ENCODE data around the gene SENP5.
A peak's percentile ranks its signal among the peaks of the same experiment; 100 is the strongest.
"Not testable (repeated sequence)": the region's sequence is repeated elsewhere in the genome, so short reads cannot be mapped to it uniquely, and the experiment has no call there.

Gene SENP5

DNA sequence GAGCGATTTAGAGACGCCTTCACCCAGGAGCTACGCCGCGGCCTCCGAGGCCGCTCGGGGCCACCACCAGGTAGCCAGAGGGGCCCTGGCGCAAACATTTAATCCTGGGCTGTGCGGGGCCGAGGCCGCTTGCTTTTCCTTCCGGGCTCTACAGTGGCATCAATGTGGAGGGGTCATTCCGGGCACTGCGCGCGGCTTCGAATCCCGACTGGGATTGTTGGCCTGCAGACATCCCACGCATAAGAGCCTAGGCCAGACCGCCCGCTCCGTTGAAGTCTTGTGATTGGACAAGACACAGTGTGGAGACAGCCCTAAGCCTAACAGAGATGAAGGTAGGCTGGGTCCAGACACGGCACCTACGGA lies 75.2 kb downstream of the SENP5 start:
- peak; percentile 53 for DNase-seq

DNA sequence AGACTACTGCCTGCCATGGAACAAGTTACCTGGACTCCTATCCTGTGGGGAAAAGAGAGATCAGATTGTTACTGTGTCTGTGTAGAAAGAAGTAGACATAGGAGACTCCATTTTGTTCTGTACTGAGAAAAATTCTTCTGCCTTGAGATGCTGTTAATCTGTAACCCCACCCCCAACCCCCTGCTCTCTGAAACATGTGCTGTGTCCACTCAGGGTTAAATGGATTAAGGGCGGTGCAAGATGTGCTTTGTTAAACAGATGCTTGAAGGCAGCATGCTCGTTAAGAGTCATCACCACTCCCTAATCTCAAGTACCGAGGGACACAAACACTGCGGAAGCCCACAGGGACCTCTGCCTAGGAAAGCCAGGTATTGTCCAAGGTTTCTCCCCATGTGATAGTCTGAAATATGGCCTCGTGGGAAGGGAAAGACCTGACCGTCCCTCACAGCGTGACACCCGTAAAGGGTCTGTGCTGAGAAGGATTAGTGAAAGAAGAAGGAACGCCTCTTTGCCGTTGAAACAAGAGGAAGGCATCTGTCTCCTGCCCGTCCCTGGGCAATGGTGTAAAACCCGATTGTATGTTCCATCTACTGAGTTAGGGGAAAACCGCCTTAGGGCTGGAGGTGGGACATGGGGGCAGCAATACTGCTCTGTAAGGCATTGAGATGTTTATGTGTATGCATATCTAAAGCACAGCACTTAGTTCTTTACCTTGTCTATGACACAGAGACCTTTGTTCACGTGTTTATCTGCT lies 76.5 kb downstream of the SENP5 start:
- not testable (repeated sequence) for DNase-seq

DNA sequence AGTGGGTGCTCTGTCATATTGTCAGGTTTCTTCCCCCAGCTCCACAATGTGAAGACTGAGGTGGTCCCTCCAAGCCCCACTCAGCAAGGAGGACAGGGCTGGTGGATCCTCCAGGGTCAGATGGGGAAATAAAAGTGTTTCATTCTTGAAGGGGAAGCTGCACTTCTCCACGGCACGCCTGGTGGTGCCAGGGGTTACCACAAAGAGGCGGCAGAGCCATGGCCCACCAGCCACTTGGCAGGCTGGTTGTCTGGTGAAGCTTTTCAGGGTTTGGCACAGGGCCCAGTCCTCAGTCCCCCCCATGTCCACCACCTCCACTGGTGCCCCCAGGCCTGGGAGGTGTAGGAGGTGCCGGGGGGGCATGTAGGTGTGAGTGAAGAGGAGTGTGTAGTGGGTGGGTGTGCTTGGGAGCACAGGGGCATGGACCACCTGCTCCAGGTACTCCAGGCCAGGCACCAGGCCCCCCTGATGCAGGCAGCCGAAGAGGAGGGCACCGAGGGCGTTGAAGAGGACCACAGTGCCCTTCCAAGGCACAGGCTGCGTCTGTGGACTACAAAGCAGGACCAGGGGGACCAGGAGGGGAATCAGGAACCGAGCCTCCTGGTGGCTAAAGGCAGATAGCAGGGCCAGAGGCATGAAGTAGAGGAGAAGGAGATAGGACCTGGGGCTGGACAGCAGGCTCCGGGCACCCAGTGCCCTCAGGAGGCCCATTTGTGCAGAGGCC lies 79.6 kb downstream of the SENP5 start:
- DNase-seq = no peak

GRCh38 chr3:196947860-196948441 lies 80.2 kb downstream of the SENP5 start:
- no peak for DNase-seq

DNA sequence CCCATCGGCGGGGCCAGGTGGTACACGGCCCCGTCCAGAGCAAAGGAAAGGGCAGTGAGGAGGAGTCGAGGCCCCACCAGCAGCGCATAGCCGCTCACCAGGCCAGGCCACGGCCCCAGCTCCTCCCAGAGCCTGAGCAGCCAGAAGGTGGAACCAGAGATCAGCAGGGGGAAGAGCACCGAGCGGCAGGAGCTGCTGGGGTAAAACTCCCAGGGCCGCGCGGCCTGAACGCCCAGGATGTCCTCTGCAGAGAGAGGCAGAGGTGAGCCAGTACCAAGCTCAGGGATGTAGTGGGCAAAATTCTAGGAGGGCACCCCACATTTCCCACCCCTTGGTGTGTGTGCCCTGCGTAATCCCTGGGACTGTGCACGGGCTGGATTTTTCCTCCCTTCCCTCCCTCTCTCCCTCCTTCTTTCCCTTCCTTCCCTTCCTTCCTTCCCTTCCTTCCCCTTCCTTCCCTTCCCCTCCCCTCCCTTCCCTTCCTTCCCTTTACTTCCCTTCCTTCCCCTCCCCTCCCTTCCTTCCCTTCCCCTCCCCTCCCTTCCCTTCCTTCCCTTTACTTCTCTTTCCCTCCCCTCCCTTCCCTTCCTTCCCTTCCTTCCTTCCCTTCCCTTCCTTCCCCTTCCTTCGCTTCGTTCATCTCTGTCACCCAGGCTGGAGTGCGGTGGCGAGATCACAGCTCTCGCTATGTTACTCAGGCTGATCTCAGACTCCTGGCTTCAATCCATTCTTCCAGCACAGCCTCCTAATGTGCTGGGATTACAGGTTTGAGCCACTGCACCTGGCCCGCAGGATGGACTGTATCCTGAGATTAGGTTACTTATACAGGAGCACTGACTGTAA lies 80.9 kb downstream of the SENP5 start:
- DNase-seq = no peak

- DNase-seq = no peak
These were observed 81.5 kb downstream of the SENP5 start for GRCh38 chr3:196949285-196949619.

DNA sequence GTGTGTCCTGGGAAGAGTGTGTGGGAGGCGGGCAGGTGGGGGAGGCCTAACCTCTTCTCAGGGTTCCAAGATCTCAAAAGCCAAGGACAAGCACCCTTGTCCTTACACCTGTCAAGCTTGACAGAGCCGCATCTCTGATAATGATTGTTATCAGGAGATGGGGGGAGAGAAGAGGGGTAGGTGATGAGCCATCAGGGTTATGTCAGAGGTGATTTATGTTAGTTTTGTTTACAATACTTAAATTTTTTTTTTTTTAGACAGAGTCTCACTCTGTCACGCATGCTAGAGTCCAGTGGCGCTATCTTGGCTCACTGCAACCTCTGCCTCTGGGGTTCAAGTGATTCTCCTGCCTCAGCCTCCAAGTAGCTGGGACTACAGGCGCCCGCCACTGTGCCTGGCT lies 82.0 kb downstream of the SENP5 start:
- DNase-seq = no peak

DNA sequence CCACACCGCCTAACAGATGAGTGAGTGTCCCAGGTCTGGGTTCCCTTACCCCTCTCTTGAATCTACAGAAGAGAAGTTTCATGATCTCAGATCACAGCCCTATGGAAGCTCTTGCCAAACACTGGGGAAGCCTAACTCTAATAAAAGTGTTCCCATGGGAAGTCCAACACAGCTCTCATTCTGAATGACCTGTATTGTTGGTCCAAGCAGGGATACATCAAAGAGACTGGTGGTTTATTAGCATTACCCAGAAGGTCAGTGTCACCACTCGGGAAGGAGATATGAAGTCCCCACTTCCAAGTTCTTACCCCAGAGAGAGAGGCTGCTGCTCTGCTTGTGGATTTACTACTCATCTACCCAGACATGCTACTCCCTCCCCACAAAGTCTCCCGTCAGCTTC lies 83.7 kb downstream of the SENP5 start:
- DNase-seq = no peak

DNA sequence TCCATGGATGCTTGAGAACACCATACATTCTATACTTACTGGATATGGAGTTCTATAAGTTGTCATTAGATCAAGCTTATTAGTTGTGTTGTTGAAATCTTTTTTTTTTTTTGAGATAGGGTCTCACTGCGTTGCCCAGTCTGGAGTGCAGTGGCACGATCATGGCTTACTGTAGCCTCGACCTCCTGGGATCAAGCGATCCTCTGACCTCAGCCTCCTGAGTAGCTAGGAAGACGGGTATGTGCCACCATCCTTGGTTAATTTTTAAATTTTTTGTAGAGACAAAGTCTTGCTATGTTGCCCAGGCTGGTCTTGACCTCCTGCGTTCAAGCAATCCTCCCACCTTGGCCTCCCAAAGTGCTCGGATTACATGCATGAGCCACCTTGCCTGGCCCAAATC lies 87.1 kb downstream of the SENP5 start:
- DNase-seq = no peak

- DNase-seq = peak; percentile 6
These were observed 94.6 kb downstream of the SENP5 start for GRCh38 chr3:196962108-196962929.

DNA sequence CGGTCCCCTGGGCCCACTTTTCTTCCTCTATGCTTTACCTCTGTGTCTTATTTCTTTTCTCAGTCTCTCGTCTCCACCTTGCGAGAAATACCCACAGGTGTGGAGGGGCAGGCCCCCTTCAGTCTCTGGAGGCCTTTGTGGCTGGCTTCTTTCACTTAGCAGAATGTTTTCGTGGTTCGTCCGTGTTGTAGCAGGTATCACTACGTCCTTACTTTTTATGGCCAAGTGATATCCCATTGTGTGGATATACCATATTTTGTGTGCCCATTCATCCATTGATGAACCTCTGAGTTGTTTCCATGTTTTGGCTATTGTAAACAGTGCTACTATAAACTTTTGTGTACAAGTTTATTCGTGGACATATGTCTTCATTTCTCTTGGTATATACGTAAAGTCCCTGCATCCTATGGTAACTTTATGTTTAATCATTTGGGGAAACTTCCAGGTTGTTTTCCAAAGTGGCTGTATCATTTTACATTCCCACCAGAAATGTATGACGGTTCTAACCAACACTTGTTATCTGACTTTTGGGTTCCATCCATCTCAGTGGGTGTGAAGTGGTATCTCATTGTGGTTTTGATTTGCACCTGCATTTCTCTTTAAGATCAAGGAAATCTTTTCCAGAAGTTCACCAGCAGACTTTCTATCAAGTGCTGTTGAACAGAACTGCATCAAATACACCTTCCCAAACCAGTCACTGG lies 95.4 kb downstream of the SENP5 start:
- DNase-seq = peak; percentile 7

DNA sequence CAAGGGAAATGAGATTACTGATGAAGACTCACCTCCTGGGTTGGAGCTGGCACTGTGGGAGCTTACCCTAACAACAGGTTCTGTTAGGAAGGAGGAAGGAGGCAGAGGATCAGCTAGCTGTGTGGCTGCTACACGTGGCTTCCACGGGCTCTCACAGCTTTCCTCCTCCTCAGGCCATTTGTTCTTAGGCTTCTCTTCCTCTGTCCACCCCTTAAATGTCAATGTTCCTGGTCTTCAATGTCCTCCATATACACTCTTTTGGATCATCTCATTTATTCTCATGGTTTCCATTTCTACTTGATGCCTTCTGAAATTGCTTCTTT lies 95.9 kb downstream of the SENP5 start:
- peak; percentile 12 for DNase-seq

DNA sequence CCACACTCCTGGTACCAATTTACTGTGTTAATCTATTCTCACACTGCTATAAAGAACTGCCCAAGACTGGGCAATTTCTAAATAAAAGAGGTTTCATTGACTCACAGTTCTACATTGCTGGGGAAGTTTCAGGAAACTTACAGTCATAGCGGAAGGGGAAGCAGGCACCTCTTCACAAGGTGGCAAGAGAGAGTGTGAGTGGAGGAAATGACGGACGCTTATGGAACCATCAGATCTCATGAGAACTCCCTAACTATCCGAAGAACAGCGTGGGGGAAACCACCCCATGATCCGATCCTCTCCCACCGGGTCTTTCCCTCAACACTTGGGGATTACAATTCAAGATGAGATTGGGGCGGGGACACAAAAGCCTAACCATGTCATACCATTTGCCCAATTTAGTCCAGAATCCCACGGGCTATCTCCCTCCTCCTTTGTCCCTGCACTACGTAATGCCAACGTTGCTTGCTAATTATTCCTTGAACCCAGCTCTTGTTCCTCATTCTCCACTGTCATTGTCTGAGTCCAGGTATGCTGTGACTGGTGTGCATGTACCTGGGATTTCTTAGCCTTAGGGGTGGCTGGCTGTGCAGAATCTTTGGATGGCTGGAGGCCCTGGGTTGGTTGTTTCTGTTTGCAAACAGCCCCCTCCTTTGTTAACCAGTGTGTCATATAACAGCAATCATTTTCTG lies 97.5 kb downstream of the SENP5 start:
- peak; percentile 9 for DNase-seq

- no peak for DNase-seq
These were observed 98.1 kb downstream of the SENP5 start for GRCh38 chr3:196965804-196966173.

DNA sequence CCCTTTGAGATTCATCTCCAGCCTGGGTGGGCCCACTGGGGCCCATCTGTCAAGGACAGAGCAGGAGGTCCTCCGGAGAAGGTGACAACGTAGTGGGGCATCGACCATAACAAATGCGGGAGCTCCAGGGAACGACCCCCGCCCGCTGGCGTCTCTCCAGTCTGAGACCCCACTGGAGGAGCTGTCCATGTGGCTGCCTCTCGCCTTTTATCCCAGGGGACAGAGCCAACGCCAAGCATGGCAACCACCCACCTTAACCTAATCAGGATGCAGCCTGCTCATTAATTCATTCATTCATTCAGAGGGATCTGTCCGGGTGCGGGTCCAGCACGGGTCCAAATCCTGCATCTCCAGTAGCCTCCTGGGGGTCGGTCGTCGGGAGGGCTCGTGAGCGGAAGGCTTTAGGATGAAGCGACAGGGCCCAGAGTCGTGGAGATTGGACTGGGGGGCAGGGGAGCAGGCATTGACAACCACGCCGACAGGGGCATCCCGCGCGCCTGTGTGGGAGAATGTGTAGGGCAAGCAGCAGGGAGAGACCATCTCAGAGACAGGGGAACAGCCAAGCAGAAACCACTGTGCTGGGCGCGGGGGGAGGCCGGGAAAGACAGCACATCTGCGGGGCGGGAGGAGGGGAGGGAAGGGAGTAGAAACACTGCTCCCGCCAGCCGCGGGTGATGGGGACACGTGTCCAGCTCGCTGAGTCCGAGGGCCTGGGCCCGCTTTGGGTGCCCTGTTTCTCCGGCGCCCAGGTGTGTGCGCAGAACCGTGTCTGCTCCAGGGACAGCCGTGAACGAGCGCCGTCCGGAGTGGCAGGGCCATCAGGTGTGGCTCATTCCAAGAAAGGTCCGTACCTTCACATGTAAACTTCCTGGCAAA lies 99.0 kb downstream of the SENP5 start:
- peak; percentile 13 for DNase-seq

DNA sequence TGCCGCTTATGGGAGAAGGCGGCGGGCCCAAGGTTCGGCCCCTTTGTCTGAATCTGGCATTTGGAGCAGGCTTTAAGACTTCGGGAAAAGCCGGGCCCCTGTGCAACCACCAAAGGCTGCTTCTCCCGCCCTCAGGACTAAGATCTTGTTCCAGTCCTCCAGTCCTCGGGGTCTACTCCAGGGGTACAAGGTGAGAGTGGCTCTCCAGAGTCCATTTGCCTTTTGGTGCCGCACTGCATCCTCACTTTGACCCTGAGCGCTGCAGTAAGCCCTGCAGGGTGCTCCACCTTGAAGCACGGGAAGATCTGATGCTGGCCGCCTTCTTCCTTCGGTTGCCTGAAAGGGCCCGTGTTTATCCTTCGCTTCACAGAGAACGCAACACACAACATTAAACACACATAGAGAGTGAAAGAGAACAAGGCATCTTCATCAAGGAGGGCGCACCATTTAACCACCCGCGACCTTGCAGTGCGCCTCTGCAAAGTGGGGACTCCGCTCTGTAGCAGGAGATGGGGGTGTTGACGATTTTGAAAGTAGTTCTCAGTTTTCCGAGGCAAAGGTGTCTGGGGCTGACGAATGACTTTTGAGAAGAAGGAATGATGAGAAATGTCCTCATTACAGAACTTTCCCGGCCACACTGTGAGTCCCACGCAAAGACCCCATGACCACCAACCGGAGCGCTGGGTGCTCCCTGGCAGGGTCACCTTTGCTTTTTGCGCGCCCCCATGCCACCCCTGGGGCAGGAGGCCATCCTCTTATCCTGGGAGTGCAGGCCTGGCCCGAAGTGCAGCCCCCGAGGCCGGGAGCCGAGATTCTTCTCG lies 99.9 kb downstream of the SENP5 start:
- DNase-seq = peak; percentile 24

- peak; percentile 53 for DNase-seq
These were observed 100.8 kb downstream of the SENP5 start, which contains the start of gene PIGZ for GRCh38 chr3:196968233-196969133. Gene PIGZ, minus strand, starts transcription at chr3:196968833. Its CDS starts 16,802 bp downstream, at chr3:196952031.

DNA sequence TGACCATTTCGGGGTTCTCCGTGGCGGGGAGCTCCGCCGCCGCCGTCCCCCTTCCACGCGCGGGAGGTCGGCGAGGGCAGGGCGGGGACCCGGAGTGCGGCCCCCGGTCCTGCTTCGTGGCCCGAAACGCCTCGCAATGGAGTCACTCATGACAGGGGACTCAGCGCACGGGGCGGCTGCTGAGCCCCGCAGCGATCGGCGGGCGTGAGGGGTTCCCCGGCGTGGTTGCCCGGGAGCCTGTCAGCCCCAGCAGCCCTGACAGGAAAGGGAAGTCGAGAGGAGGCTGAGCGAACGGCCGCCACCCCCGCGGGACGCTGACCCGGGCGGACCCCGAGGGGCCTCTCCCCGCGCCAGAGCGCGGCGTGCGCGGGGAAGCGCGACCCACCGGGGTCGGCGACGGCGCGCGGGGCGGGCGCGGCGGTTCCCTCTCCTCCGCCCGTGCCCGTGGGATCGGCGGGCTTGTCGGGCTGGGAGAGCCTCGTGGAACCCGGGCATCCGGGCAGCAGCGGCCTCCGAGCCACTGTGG lies 101.5 kb downstream of the SENP5 start:
- DNase-seq = peak; percentile 66

Data from stimulated activated CD8-positive, alpha-beta memory T cell treated with anti-CD3 and anti-CD28 coated beads, Interleukin-4, amount 100 ng/mL, for 48 hours (primary cell).